ENCODE measurements around the gene PROSER1.
A peak's percentile ranks its signal among the peaks of the same experiment; 100 is the strongest.
"Not testable (repeated sequence)": the region's sequence is repeated elsewhere in the genome, so short reads cannot be mapped to it uniquely, and the experiment has no call there.

The PROSER1 gene

GRCh38 chr13:39037880-39038568 is at the start of gene PROSER1, which contains the start of gene NHLRC3:
PROSER1 (minus strand) TSS chr13:39038089; CDS start chr13:39037242, 847 bp downstream.
NHLRC3 (plus strand) TSS chr13:39038456; CDS start chr13:39038640, 184 bp downstream.
- peak; percentile 63 to 73 for DNase-seq (ENCODE audit: low read depth in 2 of 2)

GRCh38 chr13:39086251-39086945 is 48.5 kb upstream of the PROSER1 start:
- not testable (repeated sequence) for DNase-seq (ENCODE audit: low read depth in 2 of 2)

GRCh38 chr13:39073983-39074382 is 36.1 kb upstream of the PROSER1 start:
- DNase-seq (ENCODE audit: low read depth in 2 of 2): no peak

- no peak for DNase-seq (ENCODE audit: low read depth in 2 of 2)
Observed at GRCh38 chr13:39072842-39073241, 35.0 kb upstream of the PROSER1 start.

- DNase-seq (ENCODE audit: low read depth in 2 of 2): no peak
Observed at GRCh38 chr13:39062004-39062403, 24.1 kb upstream of the PROSER1 start.

- DNase-seq (ENCODE audit: low read depth in 2 of 2): no peak
Observed at GRCh38 chr13:39058040-39058439, 20.2 kb upstream of the PROSER1 start.

- DNase-seq (ENCODE audit: low read depth in 2 of 2): no peak
Observed at GRCh38 chr13:39056018-39056417, 18.1 kb upstream of the PROSER1 start.

GRCh38 chr13:39054112-39054511 is 16.2 kb upstream of the PROSER1 start:
- DNase-seq (ENCODE audit: low read depth in 2 of 2): no peak

- no peak for DNase-seq (ENCODE audit: low read depth in 2 of 2)
Observed at GRCh38 chr13:39052944-39053343, 15.1 kb upstream of the PROSER1 start.

GRCh38 chr13:39051157-39051556 is 13.3 kb upstream of the PROSER1 start:
- no peak for DNase-seq (ENCODE audit: low read depth in 2 of 2)

- no peak for DNase-seq (ENCODE audit: low read depth in 2 of 2)
Observed at GRCh38 chr13:39049274-39049673, 11.4 kb upstream of the PROSER1 start.

- no peak for DNase-seq (ENCODE audit: low read depth in 2 of 2)
Observed at GRCh38 chr13:39048806-39049205, 10.9 kb upstream of the PROSER1 start.

- no peak for DNase-seq (ENCODE audit: low read depth in 2 of 2)
Observed at GRCh38 chr13:39047560-39047959, 9.7 kb upstream of the PROSER1 start.

- no peak for DNase-seq (ENCODE audit: low read depth in 2 of 2)
Observed at GRCh38 chr13:39044536-39044935, 6.6 kb upstream of the PROSER1 start.

- DNase-seq (ENCODE audit: low read depth in 2 of 2): no peak
Observed at GRCh38 chr13:39040206-39040605, 2.3 kb upstream of the PROSER1 start.

- DNase-seq (ENCODE audit: low read depth in 2 of 2): no peak
Observed at GRCh38 chr13:39039041-39039440, 1.2 kb upstream of the PROSER1 start.

- DNase-seq (ENCODE audit: low read depth in 2 of 2): peak; percentile 21 to 30
Observed at GRCh38 chr13:39038569-39039030, 711 bp upstream of the PROSER1 start.

- DNase-seq (ENCODE audit: low read depth in 2 of 2): no peak
Observed at GRCh38 chr13:39037410-39037879, 444 bp downstream of the PROSER1 start.

- DNase-seq (ENCODE audit: low read depth in 2 of 2): no peak
Observed at GRCh38 chr13:39036212-39036611, 1.7 kb downstream of the PROSER1 start.

- DNase-seq (ENCODE audit: low read depth in 2 of 2): no peak
Observed at GRCh38 chr13:39035799-39036198, 2.1 kb downstream of the PROSER1 start.

- no peak for DNase-seq (ENCODE audit: low read depth in 2 of 2)
Observed at GRCh38 chr13:39035204-39035603, 2.7 kb downstream of the PROSER1 start.

- no peak for DNase-seq (ENCODE audit: low read depth in 2 of 2)
Observed at GRCh38 chr13:39034085-39034484, 3.8 kb downstream of the PROSER1 start.

- DNase-seq (ENCODE audit: low read depth in 2 of 2): no peak
Observed at GRCh38 chr13:39032150-39032549, 5.7 kb downstream of the PROSER1 start.
